HG02938 (cell line): ENCODE measurements around the gene WDR5B.
"Not testable (repeated sequence)": the region's sequence is repeated elsewhere in the genome, so short reads cannot be mapped to it uniquely, and the experiment has no call there.

Experiments used
- ATAC-seq: cut with Tn5 transposase; IDR thresholded peaks from one replicate; pipeline ENCODE4 v1.9.1; 2021; ENCODE audit warnings: mild to moderate bottlenecking, moderate library complexity; ENCODE audit not compliant: unreplicated experiment

Gene WDR5B

GRCh38 chr3:122415762-122416654 lies at the start of gene WDR5B:
Gene WDR5B, minus strand, starts transcription at chr3:122416062. Its CDS starts 534 bp downstream, at chr3:122415528.
- ATAC-seq: peak; percentile 87

- no peak for ATAC-seq
Observed at GRCh38 chr3:122464659-122465058, 48.8 kb upstream of the WDR5B start.

GRCh38 chr3:122462406-122462805 lies 46.5 kb upstream of the WDR5B start:
- no peak for ATAC-seq

- ATAC-seq: no peak
Observed at GRCh38 chr3:122461806-122462205, 45.9 kb upstream of the WDR5B start.

- no peak for ATAC-seq
Observed at GRCh38 chr3:122458992-122459391, 43.1 kb upstream of the WDR5B start.

- ATAC-seq: no peak
Observed at GRCh38 chr3:122457706-122458105, 41.8 kb upstream of the WDR5B start.

- ATAC-seq: no peak
Observed at GRCh38 chr3:122456074-122456473, 40.2 kb upstream of the WDR5B start.

- ATAC-seq: no peak
Observed at GRCh38 chr3:122451371-122451770, 35.5 kb upstream of the WDR5B start.

GRCh38 chr3:122448218-122448617 lies 32.4 kb upstream of the WDR5B start:
- ATAC-seq: not testable (repeated sequence)

GRCh38 chr3:122444491-122444887 lies 28.6 kb upstream of the WDR5B start:
- not testable (repeated sequence) for ATAC-seq

GRCh38 chr3:122443762-122444490 lies 28.1 kb upstream of the WDR5B start:
- ATAC-seq: not testable (repeated sequence)

GRCh38 chr3:122443090-122443489 lies 27.2 kb upstream of the WDR5B start:
- no peak for ATAC-seq

- no peak for ATAC-seq
Observed at GRCh38 chr3:122435950-122436349, 20.1 kb upstream of the WDR5B start.

- no peak for ATAC-seq
Observed at GRCh38 chr3:122430371-122430770, 14.5 kb upstream of the WDR5B start.

- ATAC-seq: no peak
Observed at GRCh38 chr3:122427857-122428471, 12.1 kb upstream of the WDR5B start.

- ATAC-seq: no peak
Observed at GRCh38 chr3:122421836-122422235, 6.0 kb upstream of the WDR5B start.

- ATAC-seq: no peak
Observed at GRCh38 chr3:122421101-122421500, 5.2 kb upstream of the WDR5B start.

- ATAC-seq: no peak
Observed at GRCh38 chr3:122416966-122417365, 1.1 kb upstream of the WDR5B start.

- peak; percentile 48 for ATAC-seq
Observed at GRCh38 chr3:122415104-122415744, 638 bp downstream of the WDR5B start.

GRCh38 chr3:122414391-122414790 lies 1.5 kb downstream of the WDR5B start:
- no peak for ATAC-seq

GRCh38 chr3:122410639-122411038 lies 5.2 kb downstream of the WDR5B start:
- ATAC-seq: no peak
